Measurements from ENCODE around the gene MDN1.
"Not testable (repeated sequence)": the region's sequence is repeated elsewhere in the genome, so short reads cannot be mapped to it uniquely, and the experiment has no call there.

The MDN1 gene

DNA sequence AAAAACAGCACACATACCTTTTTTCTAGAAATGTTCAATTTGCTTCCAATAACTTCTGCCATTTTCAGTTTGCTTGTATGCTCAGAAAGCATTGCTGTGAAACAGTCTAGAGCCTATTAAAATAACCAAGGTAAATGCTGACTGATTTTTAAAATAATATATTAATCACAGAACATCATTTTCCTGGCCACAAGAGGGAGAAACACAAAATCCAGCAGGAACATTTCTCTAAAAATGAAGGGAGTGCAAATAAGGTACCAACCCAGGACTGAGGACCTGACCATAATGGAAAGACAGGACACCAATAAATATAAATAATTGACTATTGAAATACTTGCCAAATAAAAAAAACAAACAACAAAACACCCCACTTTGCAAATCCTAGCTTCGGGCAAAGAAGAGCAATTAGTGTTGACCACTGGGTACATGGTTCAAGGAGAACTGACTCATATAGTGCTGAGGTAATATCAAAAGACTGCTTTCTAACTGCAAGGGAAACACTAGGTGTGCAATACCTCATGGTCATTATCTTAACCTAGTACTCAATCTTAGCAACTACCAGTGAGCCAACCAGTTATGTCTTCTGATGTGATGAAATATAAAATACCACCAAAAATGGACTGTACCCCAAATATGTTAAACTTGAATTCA is 42.9 kb downstream of the MDN1 start:
- no peak for DNase-seq (ENCODE audit: low read depth in 1 of 2, low spot score in 1 of 2)

DNA sequence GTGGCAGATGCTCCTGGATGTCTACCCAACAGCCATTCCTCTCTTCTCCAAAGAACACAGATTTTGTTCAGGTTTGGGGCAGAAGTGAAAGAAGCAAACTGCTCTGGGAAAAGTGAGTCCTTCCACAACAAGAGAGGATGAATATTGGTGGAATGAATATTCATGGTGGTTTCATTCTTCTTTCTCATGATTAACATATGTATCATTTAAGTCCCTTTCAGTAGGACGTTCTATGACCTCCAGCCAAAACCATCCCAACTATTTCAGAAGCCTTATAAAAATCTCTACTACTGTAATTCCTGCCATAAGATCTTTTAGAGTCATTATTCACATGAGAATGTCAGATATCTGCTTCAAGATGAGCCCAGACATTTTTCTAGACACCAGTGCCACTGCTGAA is 44.4 kb downstream of the MDN1 start:
- DNase-seq (ENCODE audit: low read depth in 1 of 2, low spot score in 1 of 2), result no peak

DNA sequence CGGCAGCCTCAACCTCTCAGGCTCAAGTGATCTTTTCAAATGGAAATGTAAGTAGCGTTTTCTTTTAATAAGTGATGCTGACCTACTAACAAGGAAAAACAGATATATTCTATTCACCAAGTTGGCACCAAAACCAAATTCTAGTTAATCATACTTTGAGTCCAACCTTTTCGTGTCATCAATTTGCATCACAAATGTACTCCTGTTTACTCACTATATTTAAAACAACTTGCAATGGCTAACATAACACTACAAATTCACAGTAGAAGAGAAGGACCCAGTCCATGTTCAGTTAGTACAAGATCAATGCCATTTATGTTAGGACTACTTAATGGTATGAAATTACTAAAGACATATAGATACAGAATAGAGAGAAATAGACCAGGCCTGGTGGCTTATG is 50.0 kb downstream of the MDN1 start:
- no peak for DNase-seq (ENCODE audit: low read depth in 1 of 2, low spot score in 1 of 2)

DNA sequence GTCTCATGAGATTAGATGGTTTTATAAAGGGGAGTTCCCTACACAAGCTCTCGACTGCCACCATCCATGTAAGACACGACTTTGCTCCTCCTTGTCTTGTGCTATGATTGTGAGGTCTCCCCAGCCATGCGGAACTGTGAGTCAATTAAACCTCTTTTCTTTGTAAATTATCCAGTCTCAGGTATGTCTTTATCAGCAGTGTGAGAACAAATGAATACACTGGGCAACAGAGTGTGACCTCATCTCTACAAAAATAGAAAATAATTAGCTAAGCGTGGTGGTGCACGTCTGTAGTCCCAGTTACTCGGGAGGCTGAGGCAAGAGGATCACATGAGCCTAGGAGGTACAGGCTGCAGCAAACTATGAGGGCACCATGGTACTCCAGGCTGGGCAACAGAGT is 51.3 kb downstream of the MDN1 start:
- no peak for DNase-seq (ENCODE audit: low read depth in 1 of 2, low spot score in 1 of 2)

DNA sequence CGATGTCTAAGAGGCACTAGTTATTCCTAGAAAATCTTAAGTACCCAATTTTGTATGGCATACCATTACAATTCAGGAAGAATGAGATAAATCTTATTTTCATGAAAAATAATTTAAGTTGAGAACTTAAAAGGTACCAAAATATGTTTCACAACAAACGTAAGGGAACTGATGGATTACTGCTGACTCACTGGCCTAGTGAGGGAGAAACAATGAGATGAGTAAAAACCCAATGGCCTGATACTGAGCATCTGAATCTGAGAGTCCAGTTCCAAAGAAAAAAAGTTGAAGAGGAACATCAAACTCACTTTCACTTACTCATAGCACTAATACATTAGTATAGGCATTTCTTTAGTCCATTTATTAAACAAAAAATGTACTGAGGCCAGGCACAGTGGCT is 56.0 kb downstream of the MDN1 start:
- DNase-seq (ENCODE audit: low read depth in 1 of 2, low spot score in 1 of 2), result no peak

DNA sequence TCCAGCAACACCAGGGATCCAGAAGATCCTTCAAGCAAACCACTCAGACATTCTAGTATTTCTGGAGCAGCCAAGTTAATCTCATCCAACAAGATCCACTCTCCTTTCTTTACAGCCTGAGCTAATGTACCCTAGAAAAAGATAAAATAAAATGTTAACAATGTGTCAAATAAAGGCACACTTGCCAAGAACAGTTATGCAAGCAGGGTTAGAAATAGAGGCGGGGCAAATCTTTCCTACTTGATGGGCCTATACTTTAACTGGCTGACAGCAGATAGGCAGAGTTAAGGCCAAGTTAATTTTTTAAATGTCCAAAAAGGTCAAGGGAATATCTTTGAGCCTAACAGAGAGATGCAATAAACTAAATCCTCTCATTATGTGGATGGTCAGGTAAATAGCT is 60.8 kb downstream of the MDN1 start:
- no peak for DNase-seq (ENCODE audit: low read depth in 1 of 2, low spot score in 1 of 2)

DNA sequence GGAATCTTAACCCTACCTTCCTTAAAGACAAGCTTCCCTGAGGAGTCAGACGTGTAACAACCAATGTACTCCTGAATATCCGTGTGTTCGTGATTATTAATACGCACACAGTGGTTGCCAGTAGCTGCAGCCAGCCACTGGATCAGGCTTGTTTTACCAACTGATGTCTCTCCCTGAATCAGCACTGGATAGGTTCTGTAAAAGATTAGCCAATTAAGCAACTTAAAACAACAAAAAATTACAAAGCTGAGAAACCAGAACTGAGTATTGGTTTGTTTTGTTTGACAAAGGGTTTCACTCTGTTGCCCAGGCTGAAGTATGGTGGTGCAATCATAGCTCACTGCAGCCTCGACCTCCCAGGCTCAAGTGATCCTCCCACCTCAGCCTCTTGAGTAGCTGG is 69.3 kb downstream of the MDN1 start:
- DNase-seq (ENCODE audit: low read depth in 1 of 2, low spot score in 1 of 2), result no peak

DNA sequence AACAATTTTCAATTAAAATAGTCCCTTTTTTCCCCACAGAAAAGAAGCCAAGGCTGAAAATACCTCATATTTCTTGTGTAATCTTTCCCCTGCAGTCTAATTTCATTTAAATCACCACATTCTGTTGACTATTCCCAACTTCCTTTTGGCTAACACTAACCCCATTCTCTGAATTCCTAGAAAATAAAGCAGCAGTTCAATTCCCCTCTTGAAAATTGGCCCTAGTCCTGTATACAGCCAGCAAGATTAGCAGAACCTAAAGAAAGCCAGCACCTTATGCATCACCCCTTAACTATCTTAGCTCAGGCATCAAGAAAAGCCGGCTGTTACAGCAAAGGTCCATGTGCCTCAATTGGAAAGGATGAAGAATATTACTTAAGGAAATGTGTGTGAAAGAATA is 69.7 kb downstream of the MDN1 start:
- DNase-seq (ENCODE audit: low read depth in 1 of 2, low spot score in 1 of 2), result no peak

DNA sequence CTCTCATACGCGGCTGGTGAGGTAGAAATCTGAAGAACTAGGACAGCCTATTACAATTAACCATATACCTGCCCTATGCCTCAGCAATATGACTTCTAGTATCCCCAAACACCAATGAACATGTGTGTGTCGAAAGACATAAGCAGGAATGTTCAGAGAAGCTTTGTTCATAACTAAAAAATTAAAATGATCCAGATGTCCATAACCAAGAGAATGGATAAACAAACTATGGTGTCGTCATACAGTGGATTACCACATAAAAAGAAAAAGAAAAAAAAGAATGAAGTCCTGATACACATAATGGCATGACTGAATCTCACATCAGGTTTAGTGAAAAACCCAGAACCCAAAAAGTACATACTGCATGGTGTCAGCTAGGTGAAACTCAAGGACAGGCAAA is 73.9 kb downstream of the MDN1 start:
- DNase-seq (ENCODE audit: low read depth in 1 of 2, low spot score in 1 of 2), result no peak

DNA sequence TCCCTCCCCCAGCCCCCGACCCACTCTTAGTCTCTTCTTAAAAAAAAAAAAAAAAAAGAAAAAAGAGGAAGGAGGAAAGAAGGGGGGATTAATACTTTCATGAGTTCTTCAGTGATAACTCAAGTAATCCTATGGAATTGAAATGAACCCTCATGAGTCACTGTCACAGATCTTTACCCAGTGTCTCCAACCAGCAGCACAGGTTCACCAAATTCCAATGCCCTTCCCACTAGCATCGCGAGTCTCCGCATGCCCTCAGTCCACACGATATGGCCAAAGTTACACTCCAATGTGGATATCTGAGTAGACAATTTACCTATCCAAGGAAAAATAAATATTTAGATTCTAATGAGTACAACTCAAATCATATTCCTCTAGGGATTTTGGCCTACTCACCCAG is 74.5 kb downstream of the MDN1 start:
- DNase-seq (ENCODE audit: low read depth in 1 of 2, low spot score in 1 of 2), result no peak

DNA sequence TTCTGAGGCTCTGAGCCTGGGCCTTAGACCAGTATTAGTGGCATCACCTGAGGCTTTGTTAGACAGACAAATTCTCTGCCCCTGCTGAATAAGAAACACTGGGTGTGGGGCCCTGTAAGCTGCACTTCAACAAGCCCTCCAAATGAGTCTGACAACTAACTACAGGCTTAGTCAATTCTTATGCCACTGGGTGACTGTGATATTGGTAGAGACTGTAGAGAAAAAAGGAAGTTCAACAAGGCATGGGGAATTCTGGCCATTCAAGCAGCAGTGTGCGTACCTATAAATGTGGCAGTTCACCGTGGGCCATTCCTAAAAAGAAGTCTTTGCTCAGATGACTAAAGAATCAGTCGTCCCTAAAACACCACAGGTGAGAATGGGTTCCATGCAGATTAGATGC is 82.7 kb downstream of the MDN1 start:
- no peak for DNase-seq (ENCODE audit: low read depth in 1 of 2, low spot score in 1 of 2)

DNA sequence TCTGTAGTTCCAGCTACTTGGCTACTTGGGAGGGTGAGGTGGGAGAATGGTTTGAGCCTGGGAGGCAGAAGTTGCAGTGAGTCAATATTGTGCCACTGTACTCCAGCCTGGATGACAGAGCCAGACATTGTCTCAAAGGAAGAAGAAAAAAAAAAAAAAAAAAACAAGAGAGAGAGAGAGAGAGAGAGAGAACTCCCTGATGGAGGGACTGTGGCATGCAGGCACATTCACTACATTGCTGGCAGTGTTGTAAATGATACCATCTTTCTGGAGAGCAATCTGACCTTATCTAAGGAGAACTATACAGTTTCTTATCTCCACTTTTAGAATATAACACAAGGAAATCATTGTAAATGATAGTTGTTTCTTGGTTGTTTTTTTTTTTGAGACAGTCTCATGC is 85.1 kb downstream of the MDN1 start:
- no peak for DNase-seq (ENCODE audit: low read depth in 1 of 2, low spot score in 1 of 2)

DNA sequence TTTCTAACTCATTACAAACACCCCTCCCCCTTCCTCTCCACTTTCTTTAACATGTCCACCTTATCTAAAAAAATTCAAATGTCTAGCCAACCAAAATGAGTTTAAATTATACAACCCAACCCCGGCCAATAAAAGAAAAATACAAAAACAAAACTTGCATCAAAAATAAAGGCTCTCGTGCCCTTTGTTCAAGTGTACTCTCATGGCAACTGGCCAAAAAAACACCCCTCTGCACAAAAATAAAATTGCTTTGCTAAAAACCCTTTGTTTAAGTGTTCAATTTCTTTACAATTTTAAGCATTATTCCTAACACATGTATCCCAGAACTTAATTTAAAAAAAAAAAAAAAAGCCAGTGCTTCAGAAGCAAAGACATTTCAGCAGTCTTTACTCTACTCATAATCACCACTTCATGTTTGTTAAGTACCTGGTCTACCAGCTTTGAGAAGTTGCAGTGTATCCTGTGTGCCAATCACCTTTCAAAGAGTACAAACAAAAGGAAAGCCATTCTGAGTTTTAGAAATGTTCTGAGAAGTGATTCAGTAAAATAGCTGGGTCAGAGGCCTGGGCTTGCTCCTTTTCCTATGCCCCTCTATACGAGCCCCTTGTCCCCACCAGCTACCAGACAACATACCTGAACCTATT is 87.5 kb downstream of the MDN1 start:
- DNase-seq (ENCODE audit: low read depth in 1 of 2, low spot score in 1 of 2), result no peak

DNA sequence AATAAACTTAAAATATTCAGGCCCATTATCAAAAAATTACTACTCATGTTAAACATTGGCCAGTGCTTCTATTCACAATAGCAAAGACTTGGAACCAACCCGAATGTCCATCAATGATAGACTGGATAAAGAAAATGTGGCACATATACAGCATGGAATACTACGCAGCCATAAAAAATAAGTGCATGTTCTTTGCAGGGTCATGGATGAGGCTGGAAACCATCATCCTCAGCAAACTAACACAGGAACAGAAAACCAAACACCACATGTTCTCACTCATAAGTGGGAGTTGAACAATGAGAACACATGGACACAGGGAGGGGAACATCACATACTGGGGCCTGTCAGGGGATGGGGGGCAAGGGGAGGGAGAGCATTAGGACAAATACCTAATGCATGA is 88.3 kb downstream of the MDN1 start:
- not testable (repeated sequence) for DNase-seq (ENCODE audit: low read depth in 1 of 2, low spot score in 1 of 2)

DNA sequence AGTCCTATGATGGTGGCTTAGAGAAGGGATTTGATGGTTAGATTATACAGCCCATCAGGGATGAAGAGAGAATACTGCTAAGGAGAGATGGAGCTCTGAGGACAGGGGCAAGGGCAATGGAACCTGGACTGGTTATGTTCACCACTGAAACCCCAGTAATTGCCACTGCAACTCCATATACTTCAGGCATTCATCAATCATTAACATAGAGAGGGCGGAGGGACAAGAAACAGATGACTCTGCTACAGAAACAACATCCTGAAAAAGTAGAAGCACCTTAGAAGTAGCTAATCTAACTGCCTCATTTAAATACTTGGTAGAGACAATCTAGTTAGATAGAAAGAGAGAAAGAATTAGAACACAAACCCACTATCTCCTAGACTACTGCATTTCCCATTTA is 89.8 kb downstream of the MDN1 start:
- DNase-seq (ENCODE audit: low read depth in 1 of 2, low spot score in 1 of 2), result no peak

DNA sequence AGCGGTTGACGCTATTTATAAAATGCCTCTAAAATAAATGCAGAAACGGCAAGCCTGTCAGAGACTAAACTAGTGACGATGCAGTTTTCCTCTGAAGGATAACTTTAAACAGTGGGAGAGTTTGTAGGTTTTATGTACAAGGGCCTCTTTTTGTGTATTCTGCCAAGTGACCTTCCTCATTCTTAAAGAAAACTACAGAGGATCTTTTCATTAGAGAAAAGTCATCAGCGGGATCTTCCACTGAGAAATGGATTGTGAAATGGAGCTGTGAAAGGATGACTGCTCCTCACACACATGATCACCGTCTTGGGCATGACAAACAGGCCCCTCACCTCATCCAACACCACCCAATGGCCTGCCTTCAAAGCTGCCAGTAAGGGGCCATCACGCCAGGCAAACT is 92.1 kb downstream of the MDN1 start:
- no peak for DNase-seq (ENCODE audit: low read depth in 1 of 2, low spot score in 1 of 2)

DNA sequence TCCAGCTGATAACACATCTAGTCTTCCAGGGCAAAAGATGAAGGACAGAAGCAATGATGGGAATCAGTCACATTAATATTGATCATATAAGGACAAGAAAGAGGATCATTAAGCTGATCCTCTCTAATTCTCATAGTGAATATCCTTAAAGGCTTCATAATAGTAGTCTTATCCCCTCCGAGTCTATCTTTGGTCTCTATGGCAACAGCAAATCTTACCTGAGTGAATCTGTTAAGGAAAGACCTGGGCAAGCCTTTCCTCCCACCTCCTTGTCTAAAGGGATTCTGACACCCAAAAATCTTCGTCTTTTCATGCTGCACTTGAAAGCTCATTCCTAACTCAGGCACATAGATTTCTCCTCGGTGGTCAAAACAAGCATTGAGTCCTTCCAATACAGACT is 94.6 kb downstream of the MDN1 start:
- no peak for DNase-seq (ENCODE audit: low read depth in 1 of 2, low spot score in 1 of 2)

DNA sequence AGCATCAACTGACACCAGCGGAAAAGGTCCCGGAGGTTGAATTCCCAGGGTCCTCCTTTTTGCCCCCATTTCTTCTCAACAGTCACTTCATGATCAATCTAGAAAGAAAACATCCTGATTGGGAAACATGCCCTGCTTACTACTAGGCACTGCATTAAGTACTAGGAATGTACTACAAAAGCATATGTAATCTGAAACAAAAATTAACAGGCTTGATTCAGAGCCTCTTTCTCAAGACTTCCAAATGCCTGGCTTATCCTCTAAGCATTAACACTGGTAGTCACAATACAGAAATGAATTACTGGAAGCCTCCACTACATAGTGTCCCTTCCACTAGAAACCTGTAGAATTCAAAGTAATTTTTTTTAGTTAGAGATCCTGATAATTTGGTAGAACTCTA is 96.5 kb downstream of the MDN1 start:
- DNase-seq (ENCODE audit: low read depth in 1 of 2, low spot score in 1 of 2), result no peak

DNA sequence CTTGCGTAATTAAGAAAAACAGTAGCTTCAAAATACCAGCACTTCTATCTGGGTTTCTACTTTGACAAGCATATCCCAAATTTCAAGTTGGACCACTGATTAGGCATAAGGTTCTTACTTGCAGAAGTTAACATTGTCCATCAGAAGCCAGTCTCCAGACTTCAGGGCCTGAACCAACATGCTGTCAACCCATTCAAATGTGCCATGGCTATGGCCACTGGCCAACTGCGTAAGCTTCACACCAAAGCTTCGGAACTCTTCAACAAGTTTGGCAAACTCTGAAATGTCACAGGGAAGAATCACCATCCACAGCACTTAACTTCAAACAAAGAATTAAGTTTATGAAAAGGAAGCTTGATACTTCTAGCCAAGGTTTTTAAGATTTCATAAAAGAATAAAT is 103.1 kb downstream of the MDN1 start:
- DNase-seq (ENCODE audit: low read depth in 1 of 2, low spot score in 1 of 2), result no peak

DNA sequence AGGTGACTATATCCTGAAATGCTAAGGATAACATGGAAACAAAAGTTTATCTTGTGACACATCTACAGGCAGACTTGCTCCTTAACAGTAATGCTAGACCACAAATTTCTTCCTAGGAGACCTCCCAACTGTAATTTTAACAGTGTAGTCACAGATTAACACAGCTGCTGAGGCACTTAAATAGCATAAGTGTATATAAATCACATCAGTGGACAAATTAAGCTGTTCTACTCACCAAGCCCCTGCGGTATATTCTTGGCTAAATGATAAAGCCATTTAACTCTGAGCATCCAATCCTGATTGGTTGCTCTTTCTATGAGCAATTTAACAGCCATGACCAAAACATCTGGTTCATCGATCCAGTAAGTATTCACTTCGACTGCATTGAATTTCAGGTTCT is 107.8 kb downstream of the MDN1 start:
- no peak for DNase-seq (ENCODE audit: low read depth in 1 of 2, low spot score in 1 of 2)

DNA sequence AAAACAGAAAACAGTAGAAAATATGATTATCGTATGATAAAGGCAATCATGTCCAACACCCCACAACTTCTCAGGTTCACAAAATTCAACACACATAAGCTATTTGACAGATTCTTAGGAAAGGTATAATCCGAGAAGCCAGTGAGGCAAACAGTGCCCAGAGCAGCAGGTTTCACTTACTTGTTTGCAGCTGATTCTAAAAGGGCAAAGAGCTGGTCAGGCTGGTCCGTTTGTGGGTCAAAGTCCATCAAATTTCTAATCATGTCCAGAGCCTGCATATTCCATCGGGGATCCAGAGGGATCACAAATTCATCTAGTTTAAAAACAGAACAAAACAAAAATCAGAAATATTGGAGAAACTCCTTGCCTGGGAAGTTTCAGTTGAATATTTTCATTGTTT is 111.3 kb downstream of the MDN1 start:
- DNase-seq (ENCODE audit: low read depth in 1 of 2, low spot score in 1 of 2), result no peak

DNA sequence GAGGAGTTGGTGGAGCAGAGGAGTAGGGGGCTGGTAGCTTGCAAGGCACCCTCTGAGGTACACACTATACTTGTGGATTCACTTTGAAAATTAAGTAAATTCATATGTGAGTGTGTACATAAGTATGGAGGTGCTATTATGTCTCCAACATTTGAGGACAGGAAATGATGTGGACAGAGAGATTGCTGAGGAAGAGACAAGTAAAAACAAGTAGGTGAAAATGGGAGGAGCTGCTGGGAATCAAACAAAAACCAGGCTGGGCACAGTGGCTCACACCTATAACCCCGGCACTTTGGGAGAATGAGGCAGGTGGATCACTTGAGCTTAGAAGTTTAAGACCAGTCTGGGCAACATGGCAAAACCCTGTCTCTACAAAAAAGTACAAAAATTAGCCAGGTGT is 111.8 kb downstream of the MDN1 start:
- no peak for DNase-seq (ENCODE audit: low read depth in 1 of 2, low spot score in 1 of 2)

DNA sequence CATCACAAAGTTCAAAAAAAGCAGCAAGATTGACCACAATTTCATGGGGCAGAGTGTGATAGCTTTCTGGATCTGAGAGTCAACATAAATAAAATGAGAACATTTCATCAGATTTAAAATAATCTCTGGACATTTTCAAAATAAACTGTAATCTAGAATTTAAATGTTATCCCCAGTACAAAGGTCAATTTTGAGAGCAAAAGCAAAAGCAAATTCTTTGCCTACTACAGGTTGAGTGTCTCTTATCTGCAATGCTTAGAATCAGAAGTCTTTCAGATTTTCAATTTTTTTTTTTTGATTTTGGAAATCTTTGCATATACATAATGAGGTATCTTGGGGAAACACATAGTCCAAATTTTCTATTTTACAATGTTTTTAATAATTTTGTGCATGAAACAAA is 113.5 kb downstream of the MDN1 start:
- DNase-seq (ENCODE audit: low read depth in 1 of 2, low spot score in 1 of 2), result no peak
